ENCODE results near the gene NAT8L. TPM values are rescaled to one million over a fixed set of nuclear protein-coding genes. Genes with fewer than 3 reads are reported as not detected.

NAT8L gene
- total RNA-seq, 1 experiment from 2014 or later, result 9.2 TPM

- no peaks in the 10 kb centered on the region for H3K79me2 ChIP-seq (ENCODE audit: insufficient read depth, low read length)
- ChIA-PET RAD21 (ENCODE audit: low non-redundant PET in 1 of 2, low total read pairs in 2 of 2, uncharacterized antibody in 2 of 2, unreplicated experiment in 2 of 2) (no interaction called here), CTCF (no interaction called here), POLR2A (no interaction called here)
- no peak overlapping the region for H3K9ac ChIP-seq (ENCODE audit: low read length)
- no peaks in the 10 kb centered on the region for H3K27me3 ChIP-seq (ENCODE audit: insufficient read depth, low read length)
- no peak overlapping the region for H3K4me3 ChIP-seq (replicated peaks in 1 of 2; ENCODE audit: low read depth in 1 of 2, low read length in 2 of 2)
- H3K27ac ChIP-seq (ENCODE audit: low read depth, low read length), result no peak overlapping the region
- intact Hi-C loops (cut with micrococcal nuclease), result no loop called here
- H3K36me3 ChIP-seq (ENCODE audit: control insufficient read depth in 1 of 2, insufficient read depth in 2 of 2, low read length in 2 of 2), result no peaks in the 10 kb centered on the region
- no peak for DNase-seq (ENCODE audit: low read depth, low spot score)
- no peaks in the 10 kb centered on the region for H3K9me2 ChIP-seq (ENCODE audit: insufficient read depth)
- H4K20me1 ChIP-seq (ENCODE audit: insufficient read depth), result no peaks in the 10 kb centered on the region
- no TSS peak for BruUV-seq (replicated peaks)
- ATAC-seq, result no peak
- no peaks in the 10 kb centered on the region for H3K4me1 ChIP-seq (ENCODE audit: control insufficient read depth in 1 of 2, insufficient read depth in 2 of 2, low read length in 2 of 2)
- H3K4me2 ChIP-seq (ENCODE audit: low read length), result no peak overlapping the region
- TF ChIP-seq CBX3 (IDR thresholded peaks at IDR 0.05; ENCODE audit: low read depth), result 0 out of 2 replicates have a peak, but pooled peaks have one; percentile 39
- TF ChIP-seq ZNF274 (IDR thresholded peaks at IDR 0.05; ENCODE audit: low read depth, low read length), result no peak
- TF ChIP-seq MAX (IDR thresholded peaks at IDR 0.05), result no peak
- H2AFZ ChIP-seq (ENCODE audit: low read depth, low read length, poor library complexity, severe bottlenecking), result no peak overlapping the region
- peaks cover 7 to 13% of the 10 kb centered on the region in 2 experiments; a peak in 3 of 4 replicates for H3K9me3 ChIP-seq (ENCODE audit: control insufficient read depth in 1 of 2, insufficient read depth in 1 of 2, low read depth in 1 of 2, low read length in 2 of 2)
These were observed 44.9 kb downstream of the NAT8L start for GRCh38 chr4:2103843-2104547.

GRCh38 chr4:2104556-2105345, 45.6 kb downstream of the NAT8L start:
- ATAC-seq, result no peak

More at GRCh38 chr4:2104556-2105345, 45.6 kb downstream of the NAT8L start:
- peaks cover 7 to 13% of the 10 kb centered on the region in 2 experiments; a peak in 3 of 4 replicates for H3K9me3 ChIP-seq (ENCODE audit: control insufficient read depth in 1 of 2, insufficient read depth in 1 of 2, low read depth in 1 of 2, low read length in 2 of 2)
- H3K79me2 ChIP-seq (ENCODE audit: insufficient read depth, low read length), result no peaks in the 10 kb centered on the region
- no peak overlapping the region for H3K4me3 ChIP-seq (replicated peaks in 1 of 2; ENCODE audit: low read depth in 1 of 2, low read length in 2 of 2)
- ChIA-PET CTCF (no interaction called here), POLR2A (no interaction called here), RAD21 (ENCODE audit: low non-redundant PET in 1 of 2, low total read pairs in 2 of 2, uncharacterized antibody in 2 of 2, unreplicated experiment in 2 of 2) (no interaction called here)
- no peak overlapping the region for H3K27ac ChIP-seq (ENCODE audit: low read depth, low read length)
- no peaks in the 10 kb centered on the region for H3K9me2 ChIP-seq (ENCODE audit: insufficient read depth)
- H3K36me3 ChIP-seq (ENCODE audit: control insufficient read depth in 1 of 2, insufficient read depth in 2 of 2, low read length in 2 of 2), result no peaks in the 10 kb centered on the region
- no peaks in the 10 kb centered on the region for H3K4me1 ChIP-seq (ENCODE audit: control insufficient read depth in 1 of 2, insufficient read depth in 2 of 2, low read length in 2 of 2)
- DNase-seq (ENCODE audit: low read depth, low spot score), result no peak
- no peaks in the 10 kb centered on the region for H4K20me1 ChIP-seq (ENCODE audit: insufficient read depth)
- BruUV-seq (replicated peaks), result no TSS peak
- H2AFZ ChIP-seq (ENCODE audit: low read depth, low read length, poor library complexity, severe bottlenecking), result no peak overlapping the region
- no peak overlapping the region for H3K4me2 ChIP-seq (ENCODE audit: low read length)
- no peaks in the 10 kb centered on the region for H3K27me3 ChIP-seq (ENCODE audit: insufficient read depth, low read length)
- no peak for TF ChIP-seq ZNF274 (IDR thresholded peaks at IDR 0.05; ENCODE audit: low read depth, low read length)
- no peak for TF ChIP-seq CEBPB (IDR thresholded peaks at IDR 0.05; ENCODE audit: low read depth)
- no peak for TF ChIP-seq EGR1 (IDR thresholded peaks at IDR 0.05; ENCODE audit: low read depth)
- TF ChIP-seq EZH2 (IDR thresholded peaks at IDR 0.05), result no peak
- TF ChIP-seq ELF1 (IDR thresholded peaks at IDR 0.05; ENCODE audit: borderline replicate concordance, low read depth), result no peak
- no peak for TF ChIP-seq MAX (IDR thresholded peaks at IDR 0.05)
- no peak for TF ChIP-seq RAD21 (IDR thresholded peaks at IDR 0.05; ENCODE audit: low read depth)
- TF ChIP-seq FOSL1 (IDR thresholded peaks at IDR 0.05; ENCODE audit: low read depth), result no peak
- no peak overlapping the region for H3K9ac ChIP-seq (ENCODE audit: low read length)
- intact Hi-C loops (cut with micrococcal nuclease), result no loop called here
